OCI-LY7 (cell line): ENCODE results near the gene TGFB1. TPM values are rescaled to one million over a fixed set of nuclear protein-coding genes. Genes with fewer than 3 reads are reported as not detected.
"Not testable (repeated sequence)": the region's sequence is repeated elsewhere in the genome, so short reads cannot be mapped to it uniquely, and the experiment has no call there.

Experiments
- BruUV-seq: library from RNA; stranded (reverse); fragments of 400-500 nt; replicated peaks from 2 replicates; lab custom pipeline; 2021; lab: Mats Ljungman, UMichigan
- CTCF ChIA-PET: fragments of 300-600 bp; sonication (Branson Sonifier 250); formaldehyde crosslinking; loops from one replicate; lab custom pipeline; 2022; ENCODE audit warnings: antibody characterized with exemption; ENCODE audit not compliant: unreplicated experiment; lab: Charles Lee
- POLR2A ChIA-PET: fragments of 300-600 bp; sonication (Branson Sonifier 250); formaldehyde crosslinking; loops from one replicate; lab custom pipeline; 2022; ENCODE audit warnings: antibody characterized with exemption; lab: Charles Lee
- DNase-seq: peaks from one replicate; pipeline ENCODE4 v3.0.0-alpha.2; 2015; ENCODE audit warnings: low spot score
- H2AFZ ChIP-seq: fragments of 200-600 bp; sonication (generic), shearing (Covaris generic); 2 replicates; pipeline ENCODE4 v1.6.1; 2014; ENCODE audit warnings: mild to moderate bottlenecking, antibody characterized with exemption, low read length, moderate library complexity
- H3K27ac ChIP-seq: fragments of 200-600 bp; sonication (generic); 2 replicates; pipeline ENCODE4 v1.5.1; 2014; ENCODE audit warnings: mixed run types, low read depth, mild to moderate bottlenecking, moderate library complexity, low read length, inconsistent platforms; ENCODE audit not compliant: poor library complexity, severe bottlenecking
- H3K36me3 ChIP-seq: fragments of 200-600 bp; sonication (generic); 2 replicates; pipeline ENCODE4 v1.6.1; 2014; ENCODE audit warnings: mild to moderate bottlenecking, antibody characterized with exemption, low read length, moderate library complexity, mixed read lengths; ENCODE audit not compliant: insufficient read depth
- H3K4me1 ChIP-seq: fragments of 200-600 bp; sonication (generic); 2 replicates; pipeline ENCODE4 v1.5.1; 2014; ENCODE audit warnings: mild to moderate bottlenecking, low read length; ENCODE audit not compliant: insufficient read depth, poor library complexity, severe bottlenecking
- H3K4me2 ChIP-seq: fragments of 200-600 bp; sonication (generic); 2 replicates; pipeline ENCODE4 v1.6.1; 2014; ENCODE audit warnings: mild to moderate bottlenecking, low read length
- H3K4me3 ChIP-seq: fragments of 200-600 bp; sonication (generic); 2 replicates; pipeline ENCODE4 v1.5.1; 2014; ENCODE audit warnings: mild to moderate bottlenecking, low read depth, low read length; ENCODE audit not compliant: poor library complexity, severe bottlenecking
- H3K79me2 ChIP-seq: fragments of 200-600 bp; sonication (generic); 2 replicates; pipeline ENCODE4 v1.6.1; 2016; ENCODE audit warnings: low read depth, mild to moderate bottlenecking, low read length, moderate library complexity, mixed read lengths; ENCODE audit not compliant: insufficient read depth
- H3K9me2 ChIP-seq: fragments of 200-600 bp; sonication (generic); 2 replicates; pipeline ENCODE4 v1.6.1; 2016; ENCODE audit warnings: mild to moderate bottlenecking, low read length, mixed read lengths; ENCODE audit not compliant: insufficient read depth
- H3K9me3 ChIP-seq: fragments of 200-600 bp; sonication (generic); 2 replicates; pipeline ENCODE4 v1.6.1; 2014; ENCODE audit warnings: mild to moderate bottlenecking, mixed run types, low read length, mixed read lengths
- H4K20me1 ChIP-seq: fragments of 200-600 bp; sonication (generic); 2 replicates; pipeline ENCODE4 v1.6.1; 2014; ENCODE audit warnings: mild to moderate bottlenecking, antibody characterized with exemption, low read length, moderate library complexity, mixed read lengths; ENCODE audit not compliant: insufficient read depth
- CTCF ChIP-seq: fragments of 200-600 bp; sonication (generic); conservative IDR thresholded peaks from 2 replicates; pipeline ENCODE4 v1.5.1; 2014; ENCODE audit warnings: mild to moderate bottlenecking, antibody characterized with exemption, low read length, moderate library complexity, mixed read lengths
- EZH2phosphoT487 ChIP-seq: fragments of 200-600 bp; sonication (generic); IDR thresholded peaks from 2 replicates; pipeline ENCODE4 v1.6.1; 2018; ENCODE audit warnings: low read depth, borderline replicate concordance, mild to moderate bottlenecking, mixed run types, antibody characterized with exemption, low read length, moderate library complexity, mixed read lengths
- intact Hi-C: fragments of 100-400 bp; cut with micrococcal nuclease; formaldehyde crosslinking; loops from one replicate; pipeline ENCODE4 v1.10.0; 2022; ENCODE audit not compliant: unreplicated experiment
- total RNA-seq, 2 experiments: library from RNA; depleted of rRNA in 1 of 2; stranded (reverse); fragments of >200 nt in 1 of 2; shearing (Covaris generic) in 1 of 2; gene quantifications; 2 replicates each; pipeline ENCODE4 v1.2.3, GENCODE V29; 2014 to 2022

TGFB1 gene
- total RNA-seq, 2 experiments from 2014 or later = 15.5 to 88.8 TPM

DNA sequence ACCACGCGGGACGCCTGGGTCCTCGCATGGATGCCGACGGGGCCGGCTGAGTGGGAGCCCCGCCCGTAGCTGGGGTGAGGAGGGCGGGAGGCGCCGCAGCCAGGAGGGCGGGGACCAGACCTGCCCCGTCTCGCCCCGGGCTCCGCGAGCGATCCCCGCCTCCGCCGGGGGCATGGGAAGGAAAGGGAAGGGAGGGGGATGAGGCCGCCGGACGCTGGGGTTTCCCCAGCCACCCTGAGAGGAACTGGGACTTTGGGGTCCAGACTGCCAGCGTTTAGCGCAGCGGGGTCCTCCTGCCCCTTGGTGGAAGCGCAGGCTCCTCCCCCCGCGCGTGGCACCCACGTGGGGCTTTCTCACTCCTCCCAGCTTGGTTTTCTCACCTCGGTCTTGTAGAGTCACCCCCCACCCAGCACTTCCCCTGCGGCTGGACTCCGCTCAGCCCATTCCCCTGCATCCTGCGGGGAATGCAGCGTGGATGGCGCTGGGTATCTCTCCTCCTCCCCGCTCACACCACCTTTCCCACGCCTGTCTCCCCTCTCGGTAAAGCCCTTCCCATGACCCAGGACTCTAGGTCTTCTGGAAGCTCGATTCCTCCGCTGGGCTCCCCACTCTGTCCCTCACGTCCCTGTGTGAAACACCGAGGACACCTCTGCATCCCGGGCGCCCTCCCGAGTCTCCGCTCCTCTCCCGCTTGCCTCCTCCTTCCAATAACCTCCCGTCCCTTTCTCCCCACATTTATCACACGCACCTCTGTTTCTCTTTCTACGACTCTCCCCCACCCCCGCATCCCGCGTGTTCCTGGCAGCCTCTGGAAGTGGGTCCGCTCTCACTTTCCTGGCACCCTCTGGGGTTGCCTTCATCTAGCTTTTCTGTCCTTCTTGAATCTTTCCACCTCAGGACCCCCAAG is 2.1 kb downstream of the TGFB1 start:
- peaks cover 21% of the 10 kb centered on the region for H3K4me1 ChIP-seq

GRCh38 chr19:41350735-41351338 is 2.9 kb downstream of the TGFB1 start:
- DNase-seq = no peak
- no peak for TF ChIP-seq EZH2phosphoT487
- no peak for TF ChIP-seq CTCF
- Histone ChIP-seq H2AFZ (peak overlapping the region; percentile 25; the same call in 1 of the 2 replicates), H3K4me1 (peaks cover 21% of the 10 kb centered on the region), H3K79me2 (peaks cover 42% of the 10 kb centered on the region; the same call in 1 of the 2 replicates), H3K27ac (peak overlapping the region; percentile 11), H3K36me3 (peaks cover 44% of the 10 kb centered on the region), H3K4me2 (peak overlapping the region; percentile 78), H3K4me3 (peak overlapping the region; percentile 77), H4K20me1 (peaks cover 4% of the 10 kb centered on the region), H3K9me3 (no peaks in the 10 kb centered on the region), H3K9me2 (no peaks in the 10 kb centered on the region)
- ChIA-PET CTCF (no interaction called here), POLR2A (interaction anchor here (0.7 kb wide), 1 partner anchor 27 kb away, joined by 3 read pairs; no protein-coding TSS in a partner anchor)
- BruUV-seq = no TSS peak
- intact Hi-C loops = no loop called here

More for the DNA sequence above, 2.1 kb downstream of the TGFB1 start:
- CTCF ChIA-PET = no interaction called here
- Histone ChIP-seq H3K9me2 (no peaks in the 10 kb centered on the region), H3K4me3 (peak overlapping the region; percentile 77), H3K36me3 (peaks cover 37% of the 10 kb centered on the region), H3K4me2 (peak overlapping the region; percentile 78), H3K79me2 (peaks cover 42% of the 10 kb centered on the region; the same call in 1 of the 2 replicates), H2AFZ (peak overlapping the region; percentile 25; the same call in 1 of the 2 replicates), H3K9me3 (no peaks in the 10 kb centered on the region), H3K27ac (peak overlapping the region; percentile 25), H4K20me1 (peaks cover 4% of the 10 kb centered on the region)
- POLR2A ChIA-PET = interaction anchor here (0.6 to 1.7 kb wide), 5 partner anchors 12 to 89 kb away, joined by 3 to 7 read pairs (median 3); partner anchors contain the start of gene B9D2
- no peak for TF ChIP-seq EZH2phosphoT487
- no peak for TF ChIP-seq CTCF
- DNase-seq = peak; percentile 56
- BruUV-seq = no TSS peak
- intact Hi-C loops = loop anchor here (1.0 to 2.0 kb wide), 3 partner anchors 24 to 89 kb away; partner anchors contain the start of gene CCDC97

GRCh38 chr19:41346916-41347315 is 6.8 kb downstream of the TGFB1 start:
- H3K4me3 ChIP-seq, H3K27ac ChIP-seq, H4K20me1 ChIP-seq, intact Hi-C loops, H3K9me3 ChIP-seq, H3K9me2 ChIP-seq, DNase-seq, H2AFZ ChIP-seq, CTCF ChIA-PET, H3K4me2 ChIP-seq, BruUV-seq: not testable (repeated sequence)
- POLR2A ChIA-PET = interaction anchor here (0.7 kb wide), 1 partner anchor 8 kb away, joined by 6 read pairs; no protein-coding TSS in a partner anchor
- peaks cover 15% of the 10 kb centered on the region for H3K4me1 ChIP-seq
- H3K79me2 ChIP-seq = peaks cover 25% of the 10 kb centered on the region; the same call in 1 of the 2 replicates
- peaks cover 75% of the 10 kb centered on the region for H3K36me3 ChIP-seq
